Heart left ventricle (tissue), 16 donors: ENCODE results near the gene DUSP10. TPM values are rescaled to one million over a fixed set of nuclear protein-coding genes. Genes with fewer than 3 reads are reported as not detected.

ENCODE experiments used
- ATAC-seq, 4 donors: fragments of 200-7000 bp; cut with Tn5 transposase; one replicate each; pipeline ENCODE4 v1.9.1; 2020 to 2022; ENCODE audit warnings: moderate library complexity in 4 of 4, mild to moderate bottlenecking in 3 of 4, moderate number of reproducible peaks in 1 of 4
- DNase-seq, 5 donors: peaks; one replicate each; pipeline ENCODE4 v3.0.0-alpha.2; 2020
- H3K27ac ChIP-seq, 12 donors: fragments of 200-600 bp; sonication (generic) in 4 of 12; one replicate each; pipeline versions ENCODE4 v1.5.0 to v1.8.0; 2016 to 2022; ENCODE audit warnings: mild to moderate bottlenecking in 2 of 12
- H3K27me3 ChIP-seq, 9 donors: fragments of 200-600 bp; sonication (generic) in 2 of 9; one replicate each; pipeline versions ENCODE4 v1.5.1 to v1.8.0; 2016 to 2022; ENCODE audit warnings: mild to moderate bottlenecking in 3 of 9
- H3K36me3 ChIP-seq, 9 donors: fragments of 200-600 bp; sonication (generic) in 2 of 9; one replicate each; pipeline versions ENCODE4 v1.5.0 to v1.8.0; 2018 to 2022; ENCODE audit warnings: mild to moderate bottlenecking in 2 of 9
- H3K4me1 ChIP-seq, 12 donors: fragments of 200-600 bp; sonication (generic) in 4 of 12; one replicate each; pipeline versions ENCODE4 v1.5.0 to v1.8.0; 2016 to 2022; ENCODE audit warnings: mild to moderate bottlenecking in 3 of 12
- H3K4me3 ChIP-seq, 12 donors: fragments of 200-600 bp; sonication (generic) in 4 of 12; one replicate each; pipeline versions ENCODE4 v1.5.0 to v1.8.0; 2017 to 2022; ENCODE audit warnings: mild to moderate bottlenecking in 9 of 12, moderate library complexity in 4 of 12
- H3K9me3 ChIP-seq, 12 donors: fragments of 200-600 bp; sonication (generic) in 4 of 12; one replicate each; pipeline versions ENCODE4 v1.5.0 to v1.8.0; 2016 to 2022; ENCODE audit warnings: mild to moderate bottlenecking in 1 of 12
- CTCF ChIP-seq, 12 donors: fragments of 200-600 bp; sonication (generic) in 4 of 12; IDR thresholded peaks; one replicate each; pipeline versions ENCODE4 v1.5.0 to v1.8.0; 2018 to 2022; ENCODE audit warnings: antibody characterized with exemption in 12 of 12, mild to moderate bottlenecking in 5 of 12
- POLR2A ChIP-seq, 2 donors: fragments of 450-650 bp; IDR thresholded peaks; one replicate each; pipeline ENCODE4 v1.6.1; 2017; ENCODE audit warnings: antibody characterized with exemption in 2 of 2, mild to moderate bottlenecking in 2 of 2, moderate library complexity in 2 of 2
- WGBS, 4 donors: extraction: QIAGEN DNeasy Blood & Tissue Kit in 2 of 4; methylation state at CpG; one replicate each; pipeline versions ENCODE4 v1.1.5 to v1.1.7; 2013 to 2018; 5-methylcytosine and 5-hydroxymethylcytosine counted together
- intact Hi-C, 10 donors: fragments of 100-400 bp; cut with DNase I; formaldehyde crosslinking; loops; one replicate each; pipeline versions ENCODE4 v1.11.1 to v1.14.2; 2022
- polyA plus RNA-seq, 2 donors: library from polyadenylated mRNA; stranded (reverse); fragments of 200-250 nt; gene quantifications; one replicate each; pipeline ENCODE4 v1.2.3, GENCODE V29; 2013
- total RNA-seq, 9 donors: library from RNA; depleted of rRNA in 2 of 9; stranded (reverse); fragments of >200 nt in 2 of 9; fragmentation: NEBNext Ultra II Directional in 3 of 9; extraction: Animal tissue kit (Norgen Biotek cat#: 25700) in 3 of 9; gene quantifications; one replicate each; pipeline versions ENCODE4 v1.1.0 to v1.2.4, GENCODE V29; 2016 to 2023
- donor health status: ischemic (EF 13 %, LVEDD 7.1; RV severe dilation, severe dysfunction).
- donor health status: healthy with polysubstance abuse.
- donor health status: DM: no; HTN: yes; CAD: no.
- donor health status: DM: no; HTN: no; CAD: no.
- donor health status: ischemic (EF 25% LVEDD 6.9; RV normal size, moderate dysfunction).
- donor health status: ischemic (EF 25% LVEDD 5.7; RV mildly dilated, moderate dysfunction).
- donor health status: healthy.
- donor health status: DM: yes; HTN: yes; CAD: no.
- donor health status: ischemic (EF 35%, LVEDD 5.7; RV mildly dilated, moderate dysfunction).
- donor health status: nonischemic (EF 11% LVEDD 7.7; RV severe dilation, severe dysfunction).
- donor health status: DM: yes; HTN: yes; CAD: no.
- donor health status: PGD.
- donor health status: ischemic (EF 29% LVEDD 5.4; RV normal size, mild dysfunction).
- donor health status: nonischemic (EF 23%, LVEDD 6.1; RV moderate dilation, normal function).

Gene DUSP10
- total and polyA plus RNA-seq, 11 donors = 2.2 to 7.1 (median 3.9) TPM

GRCh38 chr1:221706191-221706590 is 35.7 kb downstream of the DUSP10 start:
- no peak overlapping the region for H3K4me3 ChIP-seq
- H3K27me3 ChIP-seq = no peaks in the 10 kb centered on the region
- peaks cover 0 to 42% (median 20%) of the 10 kb centered on the region in 9 donors for H3K36me3 ChIP-seq
- peak overlapping the region in 1 of 12 donors; percentile 73 for H3K27ac ChIP-seq
- H3K4me1 ChIP-seq = peaks cover 0 to 82% (median 13%) of the 10 kb centered on the region in 12 donors
- intact Hi-C loops = no loop called here
- H3K9me3 ChIP-seq = no peaks in the 10 kb centered on the region
- no peak for TF ChIP-seq POLR2A (IDR thresholded peaks at IDR 0.05)
- TF ChIP-seq CTCF (IDR thresholded peaks at IDR 0.05) = no peak
- no peak for ATAC-seq
- no peak for DNase-seq
- WGBS, 4 donors = 92 to 97% (median 97%) methylated on average over 12 of the region's 12 CpGs

- H3K4me1 ChIP-seq = peaks cover 0 to 78% (median 9%) of the 10 kb centered on the region in 12 donors
- WGBS, 4 donors = 69 to 90% (median 85%) methylated on average over 1 of the region's 1 CpG
- TF ChIP-seq CTCF (IDR thresholded peaks at IDR 0.05) (no peak), POLR2A (IDR thresholded peaks at IDR 0.05) (no peak)
- no peak overlapping the region for H3K4me3 ChIP-seq
- peak in 2 of 4 donors; percentile 17 to 34 for ATAC-seq
- peak overlapping the region in 2 of 12 donors; percentile 73 to 81 for H3K27ac ChIP-seq
- H3K9me3 ChIP-seq = no peaks in the 10 kb centered on the region
- no peaks in the 10 kb centered on the region for H3K27me3 ChIP-seq
- intact Hi-C loops = no loop called here
- peaks cover 0 to 45% (median 20%) of the 10 kb centered on the region in 9 donors for H3K36me3 ChIP-seq
- DNase-seq = no peak
Measured at GRCh38 chr1:221704306-221704705, 37.6 kb downstream of the DUSP10 start.

- H3K27ac ChIP-seq = no peak overlapping the region
- DNase-seq (no peak), ATAC-seq (no peak)
- 97 to 100% (median 99%) methylated on average over 1 of the region's 1 CpG for WGBS, 4 donors
- TF ChIP-seq POLR2A (IDR thresholded peaks at IDR 0.05) (no peak), CTCF (IDR thresholded peaks at IDR 0.05) (no peak)
- H3K4me3 ChIP-seq = no peak overlapping the region
- peaks cover 0 to 75% (median 0%) of the 10 kb centered on the region in 12 donors for H3K4me1 ChIP-seq
- intact Hi-C loops = no loop called here
- peaks cover 0 to 45% (median 20%) of the 10 kb centered on the region in 9 donors for H3K36me3 ChIP-seq
- no peaks in the 10 kb centered on the region for H3K27me3 ChIP-seq
- no peaks in the 10 kb centered on the region for H3K9me3 ChIP-seq
Measured at GRCh38 chr1:221701570-221702186, 40.2 kb downstream of the DUSP10 start.

GRCh38 chr1:221700948-221701347 is 40.9 kb downstream of the DUSP10 start:
- no peak for TF ChIP-seq CTCF (IDR thresholded peaks at IDR 0.05)
- TF ChIP-seq POLR2A (IDR thresholded peaks at IDR 0.05) = no peak
- H3K27ac ChIP-seq = no peak overlapping the region
- peaks cover 0 to 73% (median 0%) of the 10 kb centered on the region in 12 donors for H3K4me1 ChIP-seq
- ATAC-seq (no peak), DNase-seq (no peak)
- no peaks in the 10 kb centered on the region for H3K9me3 ChIP-seq
- no peak overlapping the region for H3K4me3 ChIP-seq
- 49 to 95% (median 78%) methylated on average over 2 of the region's 2 CpGs for WGBS, 4 donors
- H3K36me3 ChIP-seq = peaks cover 0 to 45% (median 18%) of the 10 kb centered on the region in 9 donors
- intact Hi-C loops = no loop called here
- H3K27me3 ChIP-seq = no peaks in the 10 kb centered on the region
